Measurements from ENCODE around the gene MDN1. TPM values are rescaled to one million over a fixed set of nuclear protein-coding genes. Genes with fewer than 3 reads are reported as not detected.

MDN1 gene
- total RNA-seq, 1 experiment from 2014 or later: 117 TPM

- H4K91ac ChIP-seq (ENCODE audit: insufficient read length, low read depth, low read length): no peak overlapping the region
- Mint-ChIP-seq H3K36me3 (ENCODE audit: insufficient read depth in 1 of 3, low read depth in 3 of 3) (peaks cover 75 to 93% (median 78%) of the 10 kb centered on the region in 3 experiments), H3K4me3 (no peak overlapping the region)
These were observed 139.4 kb downstream of the MDN1 start for GRCh38 chr6:89680150-89680549.

More at GRCh38 chr6:89680150-89680549, 139.4 kb downstream of the MDN1 start:
- no CpG with 5 or more reads among the region's 2 CpGs for WGBS (ENCODE audit: extremely low coverage, insufficient read length, low lambda C conversion rate)
- Mint-ChIP-seq H3K9me3 (no peaks in the 10 kb centered on the region), H3K4me1 (peaks cover 35 to 36% of the 10 kb centered on the region in 2 experiments), H3K27ac (peak overlapping the region; percentile 68 to 98 (median 73); a peak in 6 of 7 replicates), H3K27me3 (ENCODE audit: low read depth) (no peaks in the 10 kb centered on the region)
- H2BK12ac ChIP-seq (ENCODE audit: insufficient read length, low read depth, low read length): no peak overlapping the region
- H3K9me3 ChIP-seq (ENCODE audit: control insufficient read depth, low read depth, low read length): no peaks in the 10 kb centered on the region
- H3K27ac ChIP-seq (ENCODE audit: insufficient read length, low read depth, low read length): peak overlapping the region; percentile 77
- TF ChIP-seq CTCF (conservative IDR thresholded peaks at IDR 0.05): no peak
- no peak overlapping the region for H3K4ac ChIP-seq (ENCODE audit: low read depth, low read length)
- H3K4me2 ChIP-seq (ENCODE audit: insufficient read depth, insufficient read length, low read length): no peak overlapping the region
- H3K23ac ChIP-seq (ENCODE audit: insufficient read length, low read depth, low read length): no peak overlapping the region
- H3K14ac ChIP-seq (ENCODE audit: insufficient read depth, low read length): no peak overlapping the region
- H4K8ac ChIP-seq (replicated peaks; ENCODE audit: insufficient read length, low read depth, low read length): no peak overlapping the region
- no peaks in the 10 kb centered on the region for H3K79me1 ChIP-seq (ENCODE audit: insufficient read depth, low read depth, low read length, poor library complexity, severe bottlenecking)
- peaks cover 13% of the 10 kb centered on the region for H3K4me1 ChIP-seq (ENCODE audit: insufficient read depth, low read length)
- H3K9ac ChIP-seq (ENCODE audit: extremely low read depth, insufficient read length, low read length): no peak overlapping the region
- H3K18ac ChIP-seq (ENCODE audit: insufficient read length, low read depth, low read length): no peak overlapping the region
- no peak overlapping the region for H2BK5ac ChIP-seq (ENCODE audit: insufficient read length, low read length)
- no peak overlapping the region for H2BK20ac ChIP-seq (ENCODE audit: low read depth, low read length, poor library complexity, severe bottlenecking)
- no peak overlapping the region for H3T11ph ChIP-seq (ENCODE audit: low read length)
- H2AK5ac ChIP-seq (ENCODE audit: insufficient read length, low read length): no peak overlapping the region
- H3K27me3 ChIP-seq (ENCODE audit: insufficient read depth, low read length): no peaks in the 10 kb centered on the region
- no peak overlapping the region for H2BK15ac ChIP-seq (ENCODE audit: low read depth, low read length)
- no peak overlapping the region for H3K56ac ChIP-seq (ENCODE audit: insufficient read length, low read depth, low read length)
- H3K23me2 ChIP-seq (ENCODE audit: insufficient read length, low read depth, low read length, poor library complexity, severe bottlenecking): no peaks in the 10 kb centered on the region
- H2BK120ac ChIP-seq (ENCODE audit: low read depth, low read length, poor library complexity, severe bottlenecking): no peak overlapping the region
- H3K79me2 ChIP-seq (ENCODE audit: insufficient read depth, low read length): no peaks in the 10 kb centered on the region
- H4K20me1 ChIP-seq (ENCODE audit: control insufficient read depth, insufficient read depth, insufficient read length): no peaks in the 10 kb centered on the region
- no peak overlapping the region for H4K5ac ChIP-seq (ENCODE audit: insufficient read length, low read depth, low read length)
- no peak overlapping the region for H2AFZ ChIP-seq (ENCODE audit: low read length)
- DNase-seq: no peak
